Stimulated activated naive CD8-positive, alpha-beta T cell treated with anti-CD3 and anti-CD28 coated beads, Interleukin-15, amount 100 ng/mL, for 72 hours (primary cell): ENCODE measurements around the gene SLC2A11.
"Not testable (repeated sequence)": the region's sequence is repeated elsewhere in the genome, so short reads cannot be mapped to it uniquely, and the experiment has no call there.

Experiments
- ATAC-seq: fragments of 150-1000 bp; cut with Tn5 transposase; 2 replicates; pipeline ENCODE4 v1.10.0; 2021; ENCODE audit warnings: mild to moderate bottlenecking, moderate library complexity
- DNase-seq, 2 donors: peaks; one replicate each; pipeline ENCODE4 v3.0.0; 2021 to 2022
- H3K27ac Mint-ChIP-seq, 2 donors: one replicate each; pipeline ENCODE4 v1.8.0; 2022; ENCODE audit warnings: mild to moderate bottlenecking in 2 of 2, mixed read lengths in 2 of 2, moderate library complexity in 2 of 2
- H3K27me3 Mint-ChIP-seq: one replicate; pipeline ENCODE4 v1.8.0; 2022; ENCODE audit warnings: mixed read lengths
- H3K4me1 Mint-ChIP-seq: one replicate; pipeline ENCODE4 v1.8.0; 2022; ENCODE audit warnings: mild to moderate bottlenecking, mixed read lengths
- H3K4me3 Mint-ChIP-seq, 2 donors: one replicate each; pipeline ENCODE4 v1.8.0; 2022; ENCODE audit warnings: mild to moderate bottlenecking in 2 of 2, mixed read lengths in 2 of 2, moderate library complexity in 1 of 2
- H3K9me3 Mint-ChIP-seq, 2 donors: one replicate each; pipeline ENCODE4 v1.8.0; 2022; ENCODE audit warnings: mixed read lengths in 2 of 2

SLC2A11 gene

GRCh38 chr22:23850136-23850611 is 7.5 kb upstream of the SLC2A11 start:
- peak overlapping the region in 1 of 2 donors; percentile 64 for H3K4me3 Mint-ChIP-seq
- H3K27me3 Mint-ChIP-seq: peaks cover 19% of the 10 kb centered on the region
- DNase-seq (no peak), ATAC-seq (no peak)
- no peak overlapping the region for H3K27ac Mint-ChIP-seq
- no peaks in the 10 kb centered on the region for H3K9me3 Mint-ChIP-seq
- H3K4me1 Mint-ChIP-seq: peaks cover 22% of the 10 kb centered on the region

GRCh38 chr22:23856721-23857605 is 712 bp upstream of the SLC2A11 start:
- peak; percentile 65 for ATAC-seq

GRCh38 chr22:23858484-23858815 is 775 bp downstream of the SLC2A11 start:
- Mint-ChIP-seq H3K9me3 (no peaks in the 10 kb centered on the region), H3K27ac (peak overlapping the region; percentile 72 to 83), H3K27me3 (peaks cover 8% of the 10 kb centered on the region), H3K4me3 (peak overlapping the region; percentile 85 to 95), H3K4me1 (peaks cover 20% of the 10 kb centered on the region)
- DNase-seq (no peak), ATAC-seq (no peak)

More at GRCh38 chr22:23856721-23857605, 712 bp upstream of the SLC2A11 start:
- Mint-ChIP-seq H3K27me3 (peaks cover 8% of the 10 kb centered on the region), H3K4me3 (peak overlapping the region; percentile 85 to 95), H3K9me3 (no peaks in the 10 kb centered on the region), H3K4me1 (peaks cover 20% of the 10 kb centered on the region), H3K27ac (peak overlapping the region; percentile 83 to 94)
- DNase-seq: peak; percentile 24 to 41

GRCh38 chr22:23859201-23859600 is 1.5 kb downstream of the SLC2A11 start:
- peaks cover 20% of the 10 kb centered on the region for H3K4me1 Mint-ChIP-seq
- peak overlapping the region in 1 of 2 donors; percentile 37 for H3K27ac Mint-ChIP-seq

GRCh38 chr22:23860187-23860586 is 2.5 kb downstream of the SLC2A11 start:
- H3K4me3 Mint-ChIP-seq, H3K27ac Mint-ChIP-seq, ATAC-seq, H3K27me3 Mint-ChIP-seq, DNase-seq, H3K9me3 Mint-ChIP-seq: not testable (repeated sequence)
- H3K4me1 Mint-ChIP-seq: peaks cover 20% of the 10 kb centered on the region

More at GRCh38 chr22:23859201-23859600, 1.5 kb downstream of the SLC2A11 start:
- Mint-ChIP-seq H3K27me3 (peaks cover 8% of the 10 kb centered on the region), H3K9me3 (no peaks in the 10 kb centered on the region), H3K4me3 (peak overlapping the region; percentile 85 to 95)
- ATAC-seq (no peak), DNase-seq (no peak)

GRCh38 chr22:23862103-23862502 is 4.4 kb downstream of the SLC2A11 start:
- ATAC-seq (peak; percentile 39), DNase-seq (peak; percentile 50 to 58)

GRCh38 chr22:23864499-23865154 is 7.0 kb downstream of the SLC2A11 start:
- not testable (repeated sequence) for H3K27me3 Mint-ChIP-seq, H3K9me3 Mint-ChIP-seq, H3K4me1 Mint-ChIP-seq, ATAC-seq, DNase-seq, H3K27ac Mint-ChIP-seq, H3K4me3 Mint-ChIP-seq

More at GRCh38 chr22:23862103-23862502, 4.4 kb downstream of the SLC2A11 start:
- Mint-ChIP-seq H3K4me1 (peaks cover 13% of the 10 kb centered on the region), H3K27me3 (peaks cover under 1% of the 10 kb centered on the region), H3K27ac (peak overlapping the region in 1 of 2 donors; percentile 47), H3K4me3 (no peak overlapping the region), H3K9me3 (no peaks in the 10 kb centered on the region)

- H3K4me3 Mint-ChIP-seq: no peak overlapping the region
- DNase-seq (no peak), ATAC-seq (no peak)
- H3K27me3 Mint-ChIP-seq: no peaks in the 10 kb centered on the region
- H3K9me3 Mint-ChIP-seq: no peaks in the 10 kb centered on the region
- H3K27ac Mint-ChIP-seq: no peak overlapping the region
- no peaks in the 10 kb centered on the region for H3K4me1 Mint-ChIP-seq
These were observed 10.9 kb downstream of the SLC2A11 start for GRCh38 chr22:23868580-23868979.

- Mint-ChIP-seq H3K27me3 (no peaks in the 10 kb centered on the region), H3K4me1 (no peaks in the 10 kb centered on the region), H3K4me3 (no peak overlapping the region), H3K27ac (no peak overlapping the region), H3K9me3 (no peaks in the 10 kb centered on the region)
- ATAC-seq (no peak), DNase-seq (no peak)
These were observed 17.2 kb downstream of the SLC2A11 start for GRCh38 chr22:23874871-23875270.

- Mint-ChIP-seq H3K4me3 (no peak overlapping the region), H3K9me3 (no peaks in the 10 kb centered on the region), H3K27me3 (no peaks in the 10 kb centered on the region), H3K4me1 (no peaks in the 10 kb centered on the region), H3K27ac (no peak overlapping the region)
- ATAC-seq (no peak), DNase-seq (no peak)
These were observed 18.1 kb downstream of the SLC2A11 start for GRCh38 chr22:23875801-23876200.

GRCh38 chr22:23877566-23877965 is 19.9 kb downstream of the SLC2A11 start:
- H3K27me3 Mint-ChIP-seq: no peaks in the 10 kb centered on the region
- H3K4me3 Mint-ChIP-seq: no peak overlapping the region
- DNase-seq (no peak), ATAC-seq (no peak)
- no peaks in the 10 kb centered on the region for H3K4me1 Mint-ChIP-seq
- no peaks in the 10 kb centered on the region for H3K9me3 Mint-ChIP-seq
- no peak overlapping the region for H3K27ac Mint-ChIP-seq

GRCh38 chr22:23878219-23878618 is 20.5 kb downstream of the SLC2A11 start:
- DNase-seq (no peak), ATAC-seq (no peak)
- no peaks in the 10 kb centered on the region for H3K27me3 Mint-ChIP-seq
- H3K9me3 Mint-ChIP-seq: no peaks in the 10 kb centered on the region
- H3K4me1 Mint-ChIP-seq: no peaks in the 10 kb centered on the region
- no peak overlapping the region for H3K27ac Mint-ChIP-seq
- no peak overlapping the region for H3K4me3 Mint-ChIP-seq

GRCh38 chr22:23882370-23882769 is 24.7 kb downstream of the SLC2A11 start:
- no peak overlapping the region for H3K4me3 Mint-ChIP-seq
- no peak for DNase-seq
- ATAC-seq: no peak
- no peaks in the 10 kb centered on the region for H3K27me3 Mint-ChIP-seq
- H3K4me1 Mint-ChIP-seq: no peaks in the 10 kb centered on the region
- H3K9me3 Mint-ChIP-seq: no peaks in the 10 kb centered on the region
- H3K27ac Mint-ChIP-seq: no peak overlapping the region

GRCh38 chr22:23883658-23884057 is 26.0 kb downstream of the SLC2A11 start:
- Mint-ChIP-seq H3K4me1 (no peaks in the 10 kb centered on the region), H3K4me3 (no peak overlapping the region), H3K9me3 (no peaks in the 10 kb centered on the region), H3K27me3 (no peaks in the 10 kb centered on the region), H3K27ac (peak overlapping the region in 1 of 2 donors; percentile 65)
- ATAC-seq: no peak
- no peak for DNase-seq

- H3K27ac Mint-ChIP-seq: peak overlapping the region in 1 of 2 donors; percentile 65
- no peaks in the 10 kb centered on the region for H3K9me3 Mint-ChIP-seq
- no peaks in the 10 kb centered on the region for H3K27me3 Mint-ChIP-seq
These were observed 26.5 kb downstream of the SLC2A11 start for GRCh38 chr22:23884140-23884539.

More at GRCh38 chr22:23884140-23884539, 26.5 kb downstream of the SLC2A11 start:
- no peaks in the 10 kb centered on the region for H3K4me1 Mint-ChIP-seq
- no peak for DNase-seq
- H3K4me3 Mint-ChIP-seq: no peak overlapping the region
- ATAC-seq: no peak
